Measurements from ENCODE around the gene ST8SIA5. TPM values are rescaled to one million over a fixed set of nuclear protein-coding genes. Genes with fewer than 3 reads are reported as not detected.

Gene ST8SIA5
- total and polyA plus RNA-seq, 10 donors, result under 0.01 to 0.30 (median 0.07) TPM; not detected in 3

- H3K4me1 ChIP-seq, result no peaks in the 10 kb centered on the region
- peaks cover 0 to 15% (median 0%) of the 10 kb centered on the region in 7 donors for H3K27me3 ChIP-seq (replicated peaks in 1 of 7)
- H3K27ac ChIP-seq, result no peak overlapping the region
- no peak overlapping the region for H3K4me3 ChIP-seq
- no peaks in the 10 kb centered on the region for H3K9me3 ChIP-seq
- DNase-seq, result no peak
- no peaks in the 10 kb centered on the region for H3K36me3 ChIP-seq
- WGBS, 5 donors, result 75 to 95% (median 84%) methylated on average over 2 of the region's 2 CpGs
- intact Hi-C loops (cut with DNase I; ENCODE audit: low total_unique reads), result no loop called here
- TF ChIP-seq POLR2A (IDR thresholded peaks at IDR 0.05) (no peak), POLR2AphosphoS5 (IDR thresholded peaks at IDR 0.05) (no peak)
- TF ChIP-seq, protein P1, sequence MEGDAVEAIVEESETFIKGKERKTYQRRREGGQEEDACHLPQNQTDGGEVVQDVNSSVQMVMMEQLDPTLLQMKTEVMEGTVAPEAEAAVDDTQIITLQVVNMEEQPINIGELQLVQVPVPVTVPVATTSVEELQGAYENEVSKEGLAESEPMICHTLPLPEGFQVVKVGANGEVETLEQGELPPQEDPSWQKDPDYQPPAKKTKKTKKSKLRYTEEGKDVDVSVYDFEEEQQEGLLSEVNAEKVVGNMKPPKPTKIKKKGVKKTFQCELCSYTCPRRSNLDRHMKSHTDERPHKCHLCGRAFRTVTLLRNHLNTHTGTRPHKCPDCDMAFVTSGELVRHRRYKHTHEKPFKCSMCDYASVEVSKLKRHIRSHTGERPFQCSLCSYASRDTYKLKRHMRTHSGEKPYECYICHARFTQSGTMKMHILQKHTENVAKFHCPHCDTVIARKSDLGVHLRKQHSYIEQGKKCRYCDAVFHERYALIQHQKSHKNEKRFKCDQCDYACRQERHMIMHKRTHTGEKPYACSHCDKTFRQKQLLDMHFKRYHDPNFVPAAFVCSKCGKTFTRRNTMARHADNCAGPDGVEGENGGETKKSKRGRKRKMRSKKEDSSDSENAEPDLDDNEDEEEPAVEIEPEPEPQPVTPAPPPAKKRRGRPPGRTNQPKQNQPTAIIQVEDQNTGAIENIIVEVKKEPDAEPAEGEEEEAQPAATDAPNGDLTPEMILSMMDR (IDR thresholded peaks at IDR 0.05 in 8 of 11, conservative IDR thresholded peaks at IDR 0.05 in 3 of 11), result no peak
Measured at GRCh38 chr18:46770708-46771107, 13.9 kb upstream of the ST8SIA5 start.

GRCh38 chr18:46768166-46768921 is 11.5 kb upstream of the ST8SIA5 start:
- Histone ChIP-seq H3K27ac (no peak overlapping the region), H3K4me3 (no peak overlapping the region), H3K36me3 (no peaks in the 10 kb centered on the region), H3K4me1 (no peaks in the 10 kb centered on the region), H3K27me3 (replicated peaks in 1 of 7) (peaks cover 0 to 26% (median 0%) of the 10 kb centered on the region in 7 donors), H3K9me3 (no peaks in the 10 kb centered on the region)
- intact Hi-C loops (cut with DNase I; ENCODE audit: low total_unique reads), result no loop called here
- no peak for DNase-seq
- TF ChIP-seq POLR2AphosphoS5 (IDR thresholded peaks at IDR 0.05) (no peak), POLR2A (IDR thresholded peaks at IDR 0.05) (no peak)
- TF ChIP-seq, protein P1 (IDR thresholded peaks at IDR 0.05 in 8 of 11, conservative IDR thresholded peaks at IDR 0.05 in 3 of 11), result no peak
- 74 to 86% (median 78%) methylated on average over 9 of the region's 9 CpGs for WGBS, 5 donors

GRCh38 chr18:46767217-46767616 is 10.4 kb upstream of the ST8SIA5 start:
- no peak for TF ChIP-seq POLR2A (IDR thresholded peaks at IDR 0.05)
- TF ChIP-seq POLR2AphosphoS5 (IDR thresholded peaks at IDR 0.05), result no peak
- TF ChIP-seq, protein P1 (IDR thresholded peaks at IDR 0.05 in 8 of 11, conservative IDR thresholded peaks at IDR 0.05 in 3 of 11), result no peak
- H3K36me3 ChIP-seq, result no peaks in the 10 kb centered on the region
- no peak overlapping the region for H3K4me3 ChIP-seq
- intact Hi-C loops (cut with DNase I; ENCODE audit: low total_unique reads), result no loop called here
- no peaks in the 10 kb centered on the region for H3K4me1 ChIP-seq
- H3K27ac ChIP-seq, result no peak overlapping the region
- H3K27me3 ChIP-seq (replicated peaks in 1 of 7), result peaks cover 0 to 37% (median 0%) of the 10 kb centered on the region in 7 donors
- no peaks in the 10 kb centered on the region for H3K9me3 ChIP-seq
- DNase-seq, result no peak

DNA sequence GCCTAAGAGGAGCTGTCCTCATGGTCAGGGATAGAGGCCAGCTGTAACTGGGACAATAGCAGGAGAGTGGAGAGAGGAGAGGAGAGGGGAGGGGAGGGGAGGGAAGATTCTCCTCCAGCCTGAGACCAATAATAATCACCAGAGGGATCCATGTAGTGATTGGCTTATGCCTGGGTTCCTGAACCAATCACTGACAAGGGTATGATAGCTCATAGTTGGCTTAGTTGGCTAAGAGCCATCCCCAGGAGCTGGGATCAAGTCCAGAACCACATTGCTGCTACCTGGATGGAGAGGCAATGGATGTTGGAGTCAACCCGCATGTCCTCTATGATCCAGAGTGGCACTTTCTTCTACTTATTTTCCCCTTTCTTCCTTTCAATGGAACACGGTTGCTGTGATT is 7.7 kb upstream of the ST8SIA5 start:
- no peak for DNase-seq
- intact Hi-C loops (cut with DNase I; ENCODE audit: low total_unique reads), result no loop called here
- H3K27ac ChIP-seq, result no peak overlapping the region
- no peaks in the 10 kb centered on the region for H3K9me3 ChIP-seq
- WGBS, 5 donors, result 87 to 95% (median 94%) methylated on average over 2 of the region's 2 CpGs
- H3K4me3 ChIP-seq, result no peak overlapping the region
- H3K27me3 ChIP-seq (replicated peaks in 1 of 7), result peaks cover 0 to 57% (median 7%) of the 10 kb centered on the region in 7 donors
- TF ChIP-seq POLR2A (IDR thresholded peaks at IDR 0.05) (no peak), POLR2AphosphoS5 (IDR thresholded peaks at IDR 0.05) (no peak)
- TF ChIP-seq, protein P1 (IDR thresholded peaks at IDR 0.05 in 8 of 11, conservative IDR thresholded peaks at IDR 0.05 in 3 of 11), result no peak
- H3K4me1 ChIP-seq, result no peaks in the 10 kb centered on the region
- no peaks in the 10 kb centered on the region for H3K36me3 ChIP-seq
